ENCODE measurements around the gene HOXC12.

Gene HOXC12

DNA sequence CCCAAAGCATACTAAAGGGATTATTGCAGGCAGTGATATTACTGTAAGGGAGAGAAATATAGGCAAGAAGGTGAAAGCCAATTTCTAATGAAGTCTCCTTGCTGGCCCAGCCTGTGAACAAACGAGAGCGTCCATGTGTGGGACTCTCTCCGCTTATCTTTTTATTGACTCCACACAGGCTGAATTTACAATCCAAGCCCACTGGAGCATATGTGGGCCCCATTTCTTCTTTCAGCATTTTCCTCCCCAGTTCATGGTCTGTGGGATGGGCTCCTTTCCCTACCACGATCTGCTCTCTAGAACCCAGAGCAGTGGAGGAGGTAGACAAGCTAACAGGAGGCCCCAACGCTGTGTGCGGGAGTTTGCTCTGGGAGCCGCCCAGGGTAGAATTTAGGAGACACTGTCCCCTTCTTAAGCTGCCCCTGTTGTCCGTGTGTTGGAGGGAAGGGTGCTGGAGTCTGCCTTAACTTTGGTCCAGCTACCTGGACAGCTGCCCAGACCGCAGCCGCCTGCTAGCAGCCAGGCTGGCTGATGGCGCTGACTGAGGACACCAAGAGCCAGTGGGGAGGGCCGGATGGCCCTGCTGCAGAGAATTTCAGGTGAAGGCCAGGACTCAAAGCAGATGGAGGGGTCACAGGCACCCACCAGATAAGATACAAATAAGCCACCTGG, 15.0 kb downstream of the HOXC12 start:
- no peak overlapping the region for H3K4me3 ChIP-seq (ENCODE audit: low read depth, low read length)
- in situ Hi-C loops (cut with HindIII; ENCODE audit: low sequenced_read_pairs) = no loop called here
- TF ChIP-seq, protein P1, sequence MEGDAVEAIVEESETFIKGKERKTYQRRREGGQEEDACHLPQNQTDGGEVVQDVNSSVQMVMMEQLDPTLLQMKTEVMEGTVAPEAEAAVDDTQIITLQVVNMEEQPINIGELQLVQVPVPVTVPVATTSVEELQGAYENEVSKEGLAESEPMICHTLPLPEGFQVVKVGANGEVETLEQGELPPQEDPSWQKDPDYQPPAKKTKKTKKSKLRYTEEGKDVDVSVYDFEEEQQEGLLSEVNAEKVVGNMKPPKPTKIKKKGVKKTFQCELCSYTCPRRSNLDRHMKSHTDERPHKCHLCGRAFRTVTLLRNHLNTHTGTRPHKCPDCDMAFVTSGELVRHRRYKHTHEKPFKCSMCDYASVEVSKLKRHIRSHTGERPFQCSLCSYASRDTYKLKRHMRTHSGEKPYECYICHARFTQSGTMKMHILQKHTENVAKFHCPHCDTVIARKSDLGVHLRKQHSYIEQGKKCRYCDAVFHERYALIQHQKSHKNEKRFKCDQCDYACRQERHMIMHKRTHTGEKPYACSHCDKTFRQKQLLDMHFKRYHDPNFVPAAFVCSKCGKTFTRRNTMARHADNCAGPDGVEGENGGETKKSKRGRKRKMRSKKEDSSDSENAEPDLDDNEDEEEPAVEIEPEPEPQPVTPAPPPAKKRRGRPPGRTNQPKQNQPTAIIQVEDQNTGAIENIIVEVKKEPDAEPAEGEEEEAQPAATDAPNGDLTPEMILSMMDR (IDR thresholded peaks at IDR 0.05; ENCODE audit: low read depth, low read length) = no peak
- no peak for DNase-seq (ENCODE audit: low read depth, low spot score)

- TF ChIP-seq, protein P1 (IDR thresholded peaks at IDR 0.05; ENCODE audit: low read depth, low read length) = no peak
- in situ Hi-C loops (cut with HindIII; ENCODE audit: low sequenced_read_pairs) = no loop called here
Measured at GRCh38 chr12:53970451-53970850, 15.7 kb downstream of the HOXC12 start.

DNA sequence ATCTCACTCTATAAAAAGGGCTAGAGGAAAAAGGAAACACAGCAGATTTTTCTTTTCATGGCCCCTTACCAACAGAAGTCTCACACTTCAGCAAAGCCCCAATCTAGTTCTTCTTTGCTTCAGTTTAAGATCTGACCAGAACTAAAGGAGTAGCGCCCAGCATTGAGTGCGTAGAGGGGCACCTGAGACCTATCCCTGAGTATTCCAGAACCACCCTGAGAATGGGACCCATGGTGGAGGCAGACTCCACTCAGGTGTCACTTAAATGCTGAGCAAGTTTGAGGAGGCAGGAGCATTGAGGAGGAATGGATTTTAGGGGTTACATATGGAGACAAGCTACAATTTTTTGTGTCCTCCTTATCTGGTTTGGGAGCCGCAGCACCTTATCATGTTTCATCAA, 16.4 kb downstream of the HOXC12 start:
- no peak for DNase-seq (ENCODE audit: low read depth, low spot score)
- in situ Hi-C loops (cut with HindIII; ENCODE audit: low sequenced_read_pairs) = no loop called here
- H3K4me3 ChIP-seq (ENCODE audit: low read depth, low read length) = no peak overlapping the region
- TF ChIP-seq, protein P1 (IDR thresholded peaks at IDR 0.05; ENCODE audit: low read depth, low read length) = no peak

More at GRCh38 chr12:53970451-53970850, 15.7 kb downstream of the HOXC12 start:
- no peak overlapping the region for H3K4me3 ChIP-seq (ENCODE audit: low read depth, low read length)
- no peak for DNase-seq (ENCODE audit: low read depth, low spot score)

- in situ Hi-C loops (cut with HindIII; ENCODE audit: low sequenced_read_pairs) = no loop called here
- TF ChIP-seq, protein P1 (IDR thresholded peaks at IDR 0.05; ENCODE audit: low read depth, low read length) = no peak
- no peak overlapping the region for H3K4me3 ChIP-seq (ENCODE audit: low read depth, low read length)
- DNase-seq (ENCODE audit: low read depth, low spot score) = no peak
Measured at GRCh38 chr12:53971686-53972085, 17.0 kb downstream of the HOXC12 start.

- no peak overlapping the region for H3K4me3 ChIP-seq (ENCODE audit: low read depth, low read length)
- DNase-seq (ENCODE audit: low read depth, low spot score) = no peak
- in situ Hi-C loops (cut with HindIII; ENCODE audit: low sequenced_read_pairs) = no loop called here
- TF ChIP-seq, protein P1 (IDR thresholded peaks at IDR 0.05; ENCODE audit: low read depth, low read length) = no peak
Measured at GRCh38 chr12:53972152-53972702, 17.5 kb downstream of the HOXC12 start.

GRCh38 chr12:53972722-53973235, 18.1 kb downstream of the HOXC12 start, which contains the start of gene HOXC11:
Gene HOXC11 (plus strand): TSS chr12:53973126. CDS start chr12:53973242, 116 bp downstream.
- H3K4me3 ChIP-seq (ENCODE audit: low read depth, low read length) = no peak within 1 kb of the TSS
- DNase-seq (ENCODE audit: low read depth, low spot score) = no peak
- TF ChIP-seq, protein P1 (IDR thresholded peaks at IDR 0.05; ENCODE audit: low read depth, low read length) = no peak
- in situ Hi-C loops (cut with HindIII; ENCODE audit: low sequenced_read_pairs) = no loop called here
